Heart left ventricle (tissue), 13 donors: ENCODE results near the gene LYPD4.

Experiments used
- POLR2A ChIP-seq, 2 donors: fragments of 450-650 bp; IDR thresholded peaks; one replicate each; pipeline ENCODE4 v1.6.1; 2017; ENCODE audit warnings: antibody characterized with exemption in 2 of 2, mild to moderate bottlenecking in 2 of 2, moderate library complexity in 2 of 2
- TF ChIP-seq, protein P1 (sequence below), 12 donors: fragments of 200-600 bp; sonication (generic) in 4 of 12; IDR thresholded peaks; one replicate each; pipeline versions ENCODE4 v1.5.0 to v1.8.0; 2018 to 2022; ENCODE audit warnings: antibody characterized with exemption in 12 of 12, mild to moderate bottlenecking in 5 of 12
- donor health status: ischemic (EF 13 %, LVEDD 7.1; RV severe dilation, severe dysfunction).
- donor health status: DM: no; HTN: yes; CAD: no.
- donor health status: DM: no; HTN: no; CAD: no.
- donor health status: ischemic (EF 25% LVEDD 6.9; RV normal size, moderate dysfunction).
- donor health status: ischemic (EF 25% LVEDD 5.7; RV mildly dilated, moderate dysfunction).
- donor health status: ischemic (EF 35%, LVEDD 5.7; RV mildly dilated, moderate dysfunction).
- donor health status: nonischemic (EF 11% LVEDD 7.7; RV severe dilation, severe dysfunction).
- donor health status: DM: yes; HTN: yes; CAD: no.
- donor health status: PGD.
- donor health status: ischemic (EF 29% LVEDD 5.4; RV normal size, mild dysfunction).
- donor health status: nonischemic (EF 23%, LVEDD 6.1; RV moderate dilation, normal function).

DNA sequence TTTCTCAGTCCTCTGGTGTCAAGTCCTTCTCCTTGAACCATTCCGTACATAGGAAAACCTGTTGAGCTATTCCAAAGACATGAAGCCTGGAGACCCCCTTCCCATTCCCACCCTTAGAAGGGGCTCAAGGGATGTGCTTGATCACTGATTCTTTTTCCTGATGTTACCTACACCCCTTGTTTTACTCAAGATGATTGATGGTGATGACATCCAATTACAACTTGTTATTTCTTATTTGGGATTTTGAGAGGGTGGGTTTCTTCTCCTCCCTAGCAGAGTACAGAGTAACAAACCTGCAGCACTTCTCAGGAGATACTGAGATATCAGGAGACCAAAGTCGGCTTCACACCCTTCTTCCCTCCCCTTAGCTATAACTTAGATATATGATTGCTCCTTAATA is 8.9 kb upstream of the LYPD4 start:
- TF ChIP-seq POLR2A (IDR thresholded peaks at IDR 0.05), result no peak
- TF ChIP-seq, protein P1, sequence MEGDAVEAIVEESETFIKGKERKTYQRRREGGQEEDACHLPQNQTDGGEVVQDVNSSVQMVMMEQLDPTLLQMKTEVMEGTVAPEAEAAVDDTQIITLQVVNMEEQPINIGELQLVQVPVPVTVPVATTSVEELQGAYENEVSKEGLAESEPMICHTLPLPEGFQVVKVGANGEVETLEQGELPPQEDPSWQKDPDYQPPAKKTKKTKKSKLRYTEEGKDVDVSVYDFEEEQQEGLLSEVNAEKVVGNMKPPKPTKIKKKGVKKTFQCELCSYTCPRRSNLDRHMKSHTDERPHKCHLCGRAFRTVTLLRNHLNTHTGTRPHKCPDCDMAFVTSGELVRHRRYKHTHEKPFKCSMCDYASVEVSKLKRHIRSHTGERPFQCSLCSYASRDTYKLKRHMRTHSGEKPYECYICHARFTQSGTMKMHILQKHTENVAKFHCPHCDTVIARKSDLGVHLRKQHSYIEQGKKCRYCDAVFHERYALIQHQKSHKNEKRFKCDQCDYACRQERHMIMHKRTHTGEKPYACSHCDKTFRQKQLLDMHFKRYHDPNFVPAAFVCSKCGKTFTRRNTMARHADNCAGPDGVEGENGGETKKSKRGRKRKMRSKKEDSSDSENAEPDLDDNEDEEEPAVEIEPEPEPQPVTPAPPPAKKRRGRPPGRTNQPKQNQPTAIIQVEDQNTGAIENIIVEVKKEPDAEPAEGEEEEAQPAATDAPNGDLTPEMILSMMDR (IDR thresholded peaks at IDR 0.05), result no peak
